Lower leg skin (tissue), 3 donors: ENCODE data around the gene PAH.

Experiments
- CTCF ChIP-seq, 3 donors: fragments of 450-650 bp; IDR thresholded peaks; one replicate each; pipeline ENCODE4 v1.5.1; 2016; ENCODE audit warnings: antibody characterized with exemption in 3 of 3, mild to moderate bottlenecking in 3 of 3, moderate library complexity in 2 of 3
- POLR2A ChIP-seq, 2 donors: fragments of 450-650 bp; IDR thresholded peaks; one replicate each; pipeline ENCODE4 v1.6.1; 2016 to 2017; ENCODE audit warnings: antibody characterized with exemption in 2 of 2, mild to moderate bottlenecking in 1 of 2, moderate library complexity in 1 of 2

DNA sequence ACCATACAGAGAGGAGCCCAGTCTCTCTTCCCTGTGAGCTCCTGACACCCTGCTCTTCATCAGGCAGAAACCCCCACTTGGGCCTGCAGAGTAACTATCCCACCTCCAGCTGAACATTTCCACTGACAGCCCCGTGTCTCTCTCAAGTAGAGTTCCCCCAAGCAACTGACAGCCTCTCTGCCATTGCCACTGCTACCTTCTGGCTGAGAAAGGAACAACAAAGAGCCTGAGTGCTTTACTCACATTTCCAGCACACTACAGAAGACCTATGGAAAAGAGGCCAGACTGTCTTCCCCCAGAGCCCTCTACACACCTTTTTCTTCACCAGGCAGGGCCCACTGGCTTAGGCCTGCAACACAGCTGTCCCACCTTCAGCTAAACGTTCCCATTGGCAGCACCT, 22.0 kb upstream of the PAH start:
- TF ChIP-seq POLR2A (IDR thresholded peaks at IDR 0.05) (no peak), CTCF (IDR thresholded peaks at IDR 0.05) (no peak)
